ENCODE measurements around the gene UBE2S. TPM values are rescaled to one million over a fixed set of nuclear protein-coding genes. Genes with fewer than 3 reads are reported as not detected.

Gene UBE2S
- total and polyA plus RNA-seq, 5 donors from 2014 or later: 24.9 to 92.9 (median 36.4) TPM

GRCh38 chr19:55368701-55369563, 38.7 kb downstream of the UBE2S start:
- Histone ChIP-seq H3K27me3 (ENCODE audit: control insufficient read depth, insufficient read depth, low read length) (peaks cover 8% of the 10 kb centered on the region), H3K36me3 (ENCODE audit: control insufficient read depth, insufficient read depth, low read length) (no peaks in the 10 kb centered on the region), H3K27ac (ENCODE audit: insufficient read depth, low read length, poor library complexity, severe bottlenecking) (no peak overlapping the region), H3K4me3 (ENCODE audit: low read depth, low read length) (no peak overlapping the region), H3K9me3 (ENCODE audit: control insufficient read depth in 2 of 2, low read length in 2 of 2) (no peaks in the 10 kb centered on the region), H3K4me1 (ENCODE audit: control insufficient read depth, insufficient read depth, low read length, poor library complexity, severe bottlenecking) (peaks cover 13% of the 10 kb centered on the region)
- Mint-ChIP-seq H3K4me3 (peak overlapping the region in 1 of 4 donors; percentile 22), H3K4me1 (peaks cover 0 to 14% (median 7%) of the 10 kb centered on the region in 4 donors), H3K36me3 (no peaks in the 10 kb centered on the region), H3K27me3 (peaks cover 58% of the 10 kb centered on the region), H3K27ac (no peak overlapping the region), H3K9me3 (peaks cover 0 to 6% (median 0%) of the 10 kb centered on the region in 7 donors)
- ATAC-seq (ENCODE audit: low read depth in 2 of 2) (no peak), DNase-seq (peak in 1 of 3 donors; percentile 20)

- Histone ChIP-seq H3K4me3 (ENCODE audit: low read depth, low read length) (no peak overlapping the region), H3K4me1 (ENCODE audit: control insufficient read depth, insufficient read depth, low read length, poor library complexity, severe bottlenecking) (peaks cover 13% of the 10 kb centered on the region), H3K9me3 (ENCODE audit: control insufficient read depth in 2 of 2, low read length in 2 of 2) (no peaks in the 10 kb centered on the region), H3K27ac (ENCODE audit: insufficient read depth, low read length, poor library complexity, severe bottlenecking) (no peak overlapping the region), H3K36me3 (ENCODE audit: control insufficient read depth, insufficient read depth, low read length) (no peaks in the 10 kb centered on the region), H3K27me3 (ENCODE audit: control insufficient read depth, insufficient read depth, low read length) (peaks cover 8% of the 10 kb centered on the region)
- Mint-ChIP-seq H3K27me3 (peaks cover 52% of the 10 kb centered on the region), H3K4me3 (no peak overlapping the region), H3K9me3 (peaks cover 0 to 6% (median 0%) of the 10 kb centered on the region in 7 donors), H3K36me3 (no peaks in the 10 kb centered on the region), H3K4me1 (peaks cover 0 to 10% (median 4%) of the 10 kb centered on the region in 4 donors), H3K27ac (no peak overlapping the region)
- ATAC-seq (ENCODE audit: low read depth in 2 of 2) (no peak), DNase-seq (no peak)
These were observed 39.5 kb downstream of the UBE2S start for GRCh38 chr19:55368106-55368505.

DNA sequence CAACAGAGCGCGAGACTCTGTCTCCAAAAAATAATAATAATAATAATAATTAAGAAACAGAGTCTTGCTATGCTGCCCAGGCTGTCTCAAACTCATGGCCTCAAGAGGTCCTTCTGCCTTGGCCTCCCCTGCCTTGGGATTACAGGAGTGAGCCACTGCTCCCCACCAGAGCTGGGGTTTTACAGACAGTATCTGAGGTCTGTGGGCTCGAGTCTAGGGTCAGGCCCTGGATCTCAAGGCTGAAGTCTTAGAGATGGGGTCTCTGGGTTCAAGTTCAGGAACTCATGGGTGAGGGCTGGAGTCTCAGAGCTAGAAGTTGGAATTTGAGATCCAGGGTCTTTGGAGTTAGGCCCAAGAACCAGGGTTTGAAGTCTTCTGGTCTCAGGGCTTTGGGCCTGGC, 40.8 kb downstream of the UBE2S start:
- Mint-ChIP-seq H3K4me1 (peaks cover 0 to 7% (median 4%) of the 10 kb centered on the region in 4 donors), H3K36me3 (no peaks in the 10 kb centered on the region), H3K9me3 (peaks cover 0 to 6% (median 0%) of the 10 kb centered on the region in 7 donors), H3K27me3 (peaks cover 45% of the 10 kb centered on the region), H3K4me3 (peak overlapping the region in 1 of 4 donors; percentile 22), H3K27ac (no peak overlapping the region)
- no peak overlapping the region for H3K4me3 ChIP-seq (ENCODE audit: low read depth, low read length)
- H3K27ac ChIP-seq (ENCODE audit: insufficient read depth, low read length, poor library complexity, severe bottlenecking): no peak overlapping the region
- no peaks in the 10 kb centered on the region for H3K9me3 ChIP-seq (ENCODE audit: control insufficient read depth in 2 of 2, low read length in 2 of 2)
- H3K4me1 ChIP-seq (ENCODE audit: control insufficient read depth, insufficient read depth, low read length, poor library complexity, severe bottlenecking): peaks cover 13% of the 10 kb centered on the region
- peaks cover 5% of the 10 kb centered on the region for H3K27me3 ChIP-seq (ENCODE audit: control insufficient read depth, insufficient read depth, low read length)
- no peaks in the 10 kb centered on the region for H3K36me3 ChIP-seq (ENCODE audit: control insufficient read depth, insufficient read depth, low read length)
- ATAC-seq (ENCODE audit: low read depth in 2 of 2) (no peak), DNase-seq (no peak)

DNA sequence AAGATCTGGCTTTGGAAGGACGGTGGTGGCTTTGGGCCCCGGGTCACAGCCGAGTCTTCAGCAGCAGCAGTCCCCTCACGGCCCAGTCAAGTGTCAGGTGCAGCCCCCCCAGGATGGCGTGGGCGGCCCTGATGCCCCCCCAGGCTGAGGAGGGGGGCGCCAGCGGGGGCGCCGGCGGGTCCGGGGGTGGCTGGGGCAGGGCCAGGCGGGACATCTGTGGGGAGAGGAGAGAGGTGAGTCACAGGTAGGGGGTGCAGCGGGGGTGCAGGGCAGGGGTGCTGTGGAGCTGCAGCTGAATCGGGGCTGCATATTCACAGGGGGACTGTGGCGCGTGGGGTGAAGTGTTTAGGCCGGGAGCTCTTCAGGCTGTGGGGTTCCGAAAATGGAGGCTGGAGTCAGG, 41.6 kb downstream of the UBE2S start:
- Mint-ChIP-seq H3K9me3 (peaks cover 0 to 4% (median 0%) of the 10 kb centered on the region in 7 donors), H3K4me3 (no peak overlapping the region), H3K4me1 (peaks cover 0 to 6% (median 2%) of the 10 kb centered on the region in 4 donors), H3K27ac (no peak overlapping the region), H3K27me3 (peaks cover 37% of the 10 kb centered on the region), H3K36me3 (no peaks in the 10 kb centered on the region)
- Histone ChIP-seq H3K27me3 (ENCODE audit: control insufficient read depth, insufficient read depth, low read length) (peaks cover 2% of the 10 kb centered on the region), H3K36me3 (ENCODE audit: control insufficient read depth, insufficient read depth, low read length) (no peaks in the 10 kb centered on the region), H3K9me3 (ENCODE audit: control insufficient read depth in 2 of 2, low read length in 2 of 2) (no peaks in the 10 kb centered on the region), H3K27ac (ENCODE audit: insufficient read depth, low read length, poor library complexity, severe bottlenecking) (no peak overlapping the region), H3K4me3 (ENCODE audit: low read depth, low read length) (no peak overlapping the region), H3K4me1 (ENCODE audit: control insufficient read depth, insufficient read depth, low read length, poor library complexity, severe bottlenecking) (peaks cover 13% of the 10 kb centered on the region)
- DNase-seq: no peak
- no peak for ATAC-seq (ENCODE audit: low read depth in 2 of 2)

DNA sequence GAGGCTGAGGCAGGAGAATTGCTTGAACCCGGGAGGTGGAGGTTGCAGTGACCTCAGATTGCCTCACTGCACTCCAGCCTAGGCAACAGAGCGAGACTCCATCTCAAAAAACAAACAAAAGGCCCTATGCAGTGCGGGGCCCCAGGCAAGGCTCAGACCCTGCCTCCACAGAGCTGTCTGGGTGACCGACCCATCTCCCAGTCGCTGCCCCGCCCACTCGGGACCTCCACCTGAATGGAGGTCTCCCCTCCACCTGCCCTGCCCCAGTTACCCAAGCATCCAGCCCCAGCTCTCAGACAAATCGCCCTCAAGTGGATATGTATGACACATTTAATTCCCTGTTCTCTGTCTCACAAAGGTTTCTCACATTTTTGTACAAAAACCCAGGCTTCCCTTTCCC, 42.3 kb downstream of the UBE2S start:
- no peak for DNase-seq
- Mint-ChIP-seq H3K4me3 (no peak overlapping the region), H3K27me3 (peaks cover 31% of the 10 kb centered on the region), H3K4me1 (peaks cover 0 to 3% (median 0%) of the 10 kb centered on the region in 4 donors), H3K27ac (no peak overlapping the region), H3K36me3 (no peaks in the 10 kb centered on the region), H3K9me3 (peaks cover 0 to 2% (median 0%) of the 10 kb centered on the region in 7 donors)
- no peaks in the 10 kb centered on the region for H3K36me3 ChIP-seq (ENCODE audit: control insufficient read depth, insufficient read depth, low read length)
- no peaks in the 10 kb centered on the region for H3K27me3 ChIP-seq (ENCODE audit: control insufficient read depth, insufficient read depth, low read length)
- no peak overlapping the region for H3K4me3 ChIP-seq (ENCODE audit: low read depth, low read length)
- H3K4me1 ChIP-seq (ENCODE audit: control insufficient read depth, insufficient read depth, low read length, poor library complexity, severe bottlenecking): peaks cover 13% of the 10 kb centered on the region
- no peaks in the 10 kb centered on the region for H3K9me3 ChIP-seq (ENCODE audit: control insufficient read depth in 2 of 2, low read length in 2 of 2)
- no peak overlapping the region for H3K27ac ChIP-seq (ENCODE audit: insufficient read depth, low read length, poor library complexity, severe bottlenecking)
- ATAC-seq (ENCODE audit: low read depth in 2 of 2): no peak

DNA sequence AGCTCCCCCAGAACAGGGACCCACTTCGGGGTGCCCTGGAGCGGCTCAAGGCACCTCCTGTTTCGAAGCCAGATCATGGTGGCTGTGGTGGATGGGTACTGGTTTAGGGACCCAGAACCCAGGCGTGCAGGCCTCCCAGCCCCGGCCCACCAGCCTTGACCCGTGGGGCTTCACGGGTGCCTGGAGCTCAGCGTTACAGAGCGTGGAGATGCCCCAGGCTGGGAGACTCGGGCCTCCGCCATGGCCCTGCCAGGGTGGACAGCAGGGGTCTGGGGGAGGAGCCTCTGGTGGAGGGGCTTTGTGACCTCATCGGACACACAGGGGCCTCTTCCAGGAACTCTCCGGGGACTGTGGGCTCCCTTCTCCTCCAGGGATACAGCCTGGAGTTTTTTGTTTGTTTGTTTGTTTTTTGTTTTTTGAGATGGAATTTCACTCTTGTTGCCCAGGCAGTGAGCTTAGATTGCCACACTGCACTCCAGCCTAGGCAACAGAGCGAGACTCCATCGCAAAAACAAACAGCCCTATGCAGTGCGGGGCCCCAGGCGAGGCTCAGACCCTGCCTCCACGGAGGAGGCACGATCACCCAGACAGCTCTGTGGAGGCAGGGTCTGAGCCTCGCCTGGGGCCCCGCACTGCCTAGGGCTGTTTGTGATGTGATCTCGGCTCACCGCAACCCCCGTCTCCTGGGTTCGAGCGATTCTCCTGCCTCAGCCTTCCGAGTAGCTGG, 44.4 kb downstream of the UBE2S start, which contains the start of gene GARIN5B:
GARIN5B (minus strand) TSS at position 271 of the 727 bp plus-strand sequence; CDS start at position 77, 194 bp downstream.
- Histone ChIP-seq H3K27ac (ENCODE audit: insufficient read depth, low read length, poor library complexity, severe bottlenecking) (no peak within 1 kb of the TSS), H3K27me3 (ENCODE audit: control insufficient read depth, insufficient read depth, low read length) (no peaks in the 10 kb centered on the region), H3K4me1 (ENCODE audit: control insufficient read depth, insufficient read depth, low read length, poor library complexity, severe bottlenecking) (no peaks in the 10 kb centered on the region), H3K9me3 (ENCODE audit: control insufficient read depth in 2 of 2, low read length in 2 of 2) (no peaks in the 10 kb centered on the region), H3K4me3 (ENCODE audit: low read depth, low read length) (no peak within 1 kb of the TSS), H3K36me3 (ENCODE audit: control insufficient read depth, insufficient read depth, low read length) (no peaks in the 10 kb centered on the region)
- Mint-ChIP-seq H3K27me3 (peaks cover 18% of the 10 kb centered on the region), H3K9me3 (peaks cover 0 to 2% (median 0%) of the 10 kb centered on the region in 7 donors), H3K36me3 (no peaks in the 10 kb centered on the region), H3K4me1 (no peaks in the 10 kb centered on the region), H3K4me3 (no peak within 1 kb of the TSS), H3K27ac (no peak within 1 kb of the TSS)
- DNase-seq (no peak), ATAC-seq (ENCODE audit: low read depth in 2 of 2) (no peak)

GRCh38 chr19:55362174-55362989, 45.2 kb downstream of the UBE2S start:
- Mint-ChIP-seq H3K27me3 (peaks cover 12% of the 10 kb centered on the region), H3K27ac (no peak overlapping the region), H3K4me3 (no peak overlapping the region), H3K36me3 (no peaks in the 10 kb centered on the region), H3K4me1 (no peaks in the 10 kb centered on the region), H3K9me3 (peaks cover 0 to 1% (median 0%) of the 10 kb centered on the region in 7 donors)
- ATAC-seq (ENCODE audit: low read depth in 2 of 2) (no peak), DNase-seq (no peak)
- H3K9me3 ChIP-seq (ENCODE audit: control insufficient read depth in 2 of 2, low read length in 2 of 2): no peaks in the 10 kb centered on the region
- H3K27ac ChIP-seq (ENCODE audit: insufficient read depth, low read length, poor library complexity, severe bottlenecking): no peak overlapping the region
- H3K4me3 ChIP-seq (ENCODE audit: low read depth, low read length): no peak overlapping the region
- no peaks in the 10 kb centered on the region for H3K4me1 ChIP-seq (ENCODE audit: control insufficient read depth, insufficient read depth, low read length, poor library complexity, severe bottlenecking)
- no peaks in the 10 kb centered on the region for H3K36me3 ChIP-seq (ENCODE audit: control insufficient read depth, insufficient read depth, low read length)
- H3K27me3 ChIP-seq (ENCODE audit: control insufficient read depth, insufficient read depth, low read length): no peaks in the 10 kb centered on the region
